Naive thymus-derived CD4-positive, alpha-beta T cell (primary cell): Measurements from ENCODE around the gene SLCO1A2. TPM values are rescaled to one million over a fixed set of nuclear protein-coding genes. Genes with fewer than 3 reads are reported as not detected.

Source experiments
- ATAC-seq: fragments of 150-1000 bp; cut with Tn5 transposase; 2 replicates; pipeline ENCODE4 v1.10.0; 2021; ENCODE audit warnings: mild to moderate bottlenecking, moderate library complexity
- CTCF ChIA-PET: fragments of 350-600 bp; sonication (Branson Sonifier 250); formaldehyde crosslinking; loops from one replicate; lab custom pipeline; 2021; ENCODE audit warnings: antibody characterized with exemption; lab: Charles Lee
- POLR2A ChIA-PET: fragments of 350-600 bp; sonication (Branson Sonifier 250); formaldehyde crosslinking; loops from one replicate; lab custom pipeline; 2021; ENCODE audit warnings: antibody characterized with exemption, inconsistent platforms; lab: Charles Lee
- DNase-seq, 9 donors: peaks; one replicate each; pipeline versions ENCODE4 v3.0.0 to v3.0.0-alpha.2; 2020 to 2022; ENCODE audit warnings: mixed read lengths in 1 of 9
- H3K27ac ChIP-seq: one replicate; pipeline ENCODE4 v1.7.0; 2013; ENCODE audit warnings: mild to moderate bottlenecking, low read depth, low read length, moderate library complexity
- H3K27me3 ChIP-seq, 2 donors: one replicate each; pipeline ENCODE4 v1.7.0; 2013; ENCODE audit warnings: low read length in 2 of 2, mild to moderate bottlenecking in 2 of 2, moderate library complexity in 2 of 2; ENCODE audit not compliant: control insufficient read depth in 2 of 2, insufficient read depth in 2 of 2
- H3K36me3 ChIP-seq, 3 experiments: 1 replicate in 2 of 3; 2 replicates in 1 of 3; pipeline ENCODE4 v1.7.0; 2013; ENCODE audit warnings: low read length in 3 of 3, mild to moderate bottlenecking in 3 of 3, moderate library complexity in 1 of 3; ENCODE audit not compliant: insufficient read depth in 3 of 3, control insufficient read depth in 2 of 3
- H3K4me1 ChIP-seq, 2 donors: one replicate each; pipeline ENCODE4 v1.7.0; 2013; ENCODE audit warnings: low read length in 2 of 2, mild to moderate bottlenecking in 2 of 2, moderate library complexity in 1 of 2; ENCODE audit not compliant: control insufficient read depth in 2 of 2, insufficient read depth in 2 of 2
- H3K4me3 ChIP-seq: 2 replicates; pipeline ENCODE4 v1.7.0; 2013; ENCODE audit warnings: mild to moderate bottlenecking, low read length
- H3K9me3 ChIP-seq, 3 experiments: 1 replicate in 2 of 3; 2 replicates in 1 of 3; pipeline ENCODE4 v1.7.0; 2013; ENCODE audit warnings: low read length in 3 of 3; ENCODE audit not compliant: control insufficient read depth in 2 of 3
- H3K27ac Mint-ChIP-seq, 9 donors: one replicate each; pipeline ENCODE4 v1.8.0; 2020 to 2022; ENCODE audit warnings: mixed read lengths in 9 of 9, mild to moderate bottlenecking in 8 of 9, moderate library complexity in 5 of 9, inconsistent platforms in 2 of 9
- H3K27me3 Mint-ChIP-seq, 5 donors: one replicate each; pipeline ENCODE4 v1.8.0; 2021 to 2022; ENCODE audit warnings: mixed read lengths in 5 of 5, mild to moderate bottlenecking in 1 of 5
- H3K36me3 Mint-ChIP-seq, 5 donors: one replicate each; pipeline ENCODE4 v1.8.0; 2020 to 2022; ENCODE audit warnings: mixed read lengths in 5 of 5, mild to moderate bottlenecking in 3 of 5, inconsistent platforms in 1 of 5
- H3K4me1 Mint-ChIP-seq, 7 donors: one replicate each; pipeline ENCODE4 v1.8.0; 2020 to 2022; ENCODE audit warnings: mixed read lengths in 7 of 7, mild to moderate bottlenecking in 3 of 7, inconsistent platforms in 1 of 7
- H3K4me3 Mint-ChIP-seq, 10 donors: one replicate each; pipeline ENCODE4 v1.8.0; 2020 to 2022; ENCODE audit warnings: mild to moderate bottlenecking in 10 of 10, mixed read lengths in 10 of 10, moderate library complexity in 6 of 10, inconsistent platforms in 2 of 10
- H3K9me3 Mint-ChIP-seq, 11 donors: one replicate each; pipeline ENCODE4 v1.8.0; 2020 to 2022; ENCODE audit warnings: mixed read lengths in 11 of 11, mild to moderate bottlenecking in 4 of 11, inconsistent platforms in 1 of 11, moderate library complexity in 1 of 11
- intact Hi-C, 2 donors: fragments of 100-400 bp; cut with micrococcal nuclease; formaldehyde crosslinking; loops; one replicate each; pipeline ENCODE4 v1.15.1; 2023
- polyA plus RNA-seq, 2 donors: library from polyadenylated mRNA; unstranded; fragments of 300-500 nt; fragmentation: Illumina TruSeq; gene quantifications; one replicate each; pipeline ENCODE4 v1.2.3, GENCODE V29; 2021
- total RNA-seq, 6 experiments: library from RNA in 5 of 6; stranded (reverse) in 5 of 6; gene quantifications; 1 replicate in 5 of 6; 2 replicates in 1 of 6; pipeline ENCODE4 v1.2.3 and lab custom pipeline; 2021 to 2026

SLCO1A2 gene
- total and polyA plus RNA-seq, 7 experiments from 2014 or later, result 0.27 TPM; not detected in 6

DNA sequence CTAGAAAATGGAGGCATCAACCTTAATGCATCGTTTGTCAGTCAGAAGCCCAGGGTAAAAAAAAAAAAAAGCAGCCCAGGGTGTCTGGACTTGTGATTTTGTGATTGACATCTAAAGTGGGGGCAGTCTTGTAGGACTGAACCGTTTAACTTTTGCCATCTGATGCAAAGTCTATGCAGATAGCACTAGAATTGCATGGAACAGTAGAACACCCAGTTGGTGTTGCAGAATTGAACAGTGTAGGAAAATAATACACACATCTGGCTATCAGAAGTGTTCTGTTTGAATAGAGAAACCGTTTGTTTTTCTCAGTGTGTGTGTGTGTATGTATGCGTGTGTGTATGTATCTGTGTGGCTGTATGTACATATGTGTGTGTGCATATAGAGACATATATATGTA is 45.0 kb downstream of the SLCO1A2 start:
- Mint-ChIP-seq H3K27me3 (peaks cover 0 to 5% (median 3%) of the 10 kb centered on the region in 5 donors), H3K4me3 (no peak overlapping the region), H3K36me3 (no peaks in the 10 kb centered on the region), H3K4me1 (no peaks in the 10 kb centered on the region), H3K9me3 (no peaks in the 10 kb centered on the region), H3K27ac (no peak overlapping the region)
- CTCF ChIA-PET, result no interaction called here
- intact Hi-C loops, result loop anchor here in 1 of 2 donors (10.0 kb wide), 1 partner anchor 315 kb away; the partner anchor contains the start of gene GYS2
- no peaks in the 10 kb centered on the region for H3K27me3 ChIP-seq
- DNase-seq, result no peak
- H3K9me3 ChIP-seq, result no peaks in the 10 kb centered on the region
- no peak overlapping the region for H3K4me3 ChIP-seq
- POLR2A ChIA-PET, result no interaction called here
- H3K27ac ChIP-seq, result no peak overlapping the region
- no peaks in the 10 kb centered on the region for H3K36me3 ChIP-seq
- no peak for ATAC-seq
- H3K4me1 ChIP-seq, result no peaks in the 10 kb centered on the region

DNA sequence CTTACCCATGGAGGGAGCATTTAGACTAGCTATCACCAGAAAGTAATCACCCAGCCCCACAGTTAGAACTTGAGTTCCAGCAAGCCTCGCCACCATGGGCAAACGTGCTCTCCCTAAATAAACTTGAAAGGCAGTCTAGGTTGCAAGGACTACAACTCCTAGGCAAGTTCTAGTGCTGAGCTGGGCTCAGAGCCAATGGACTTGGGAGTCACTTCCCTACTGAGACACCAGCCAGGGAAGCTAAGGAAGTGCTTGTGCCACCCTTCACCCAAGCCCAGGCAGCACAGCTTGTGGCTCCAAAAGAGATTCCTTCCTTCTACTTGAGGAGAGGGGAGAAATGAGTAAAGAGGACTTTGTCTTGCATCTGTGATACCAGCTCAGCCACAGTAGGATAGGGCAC is 57.9 kb downstream of the SLCO1A2 start:
- DNase-seq (no peak), ATAC-seq (no peak)
- H3K27me3 ChIP-seq, result no peaks in the 10 kb centered on the region
- H3K9me3 ChIP-seq, result no peaks in the 10 kb centered on the region
- no peaks in the 10 kb centered on the region for H3K36me3 Mint-ChIP-seq
- H3K27ac Mint-ChIP-seq, result no peak overlapping the region
- no peaks in the 10 kb centered on the region for H3K4me1 ChIP-seq
- H3K4me3 Mint-ChIP-seq, result no peak overlapping the region
- H3K27me3 Mint-ChIP-seq, result peaks cover 7 to 54% (median 29%) of the 10 kb centered on the region in 5 donors
- H3K36me3 ChIP-seq, result no peaks in the 10 kb centered on the region
- peaks cover 0 to 2% (median 0%) of the 10 kb centered on the region in 11 donors for H3K9me3 Mint-ChIP-seq
- H3K4me3 ChIP-seq, result no peak overlapping the region
- no peaks in the 10 kb centered on the region for H3K4me1 Mint-ChIP-seq
- ChIA-PET POLR2A (no interaction called here), CTCF (no interaction called here)
- intact Hi-C loops, result no loop called here
- H3K27ac ChIP-seq, result no peak overlapping the region

DNA sequence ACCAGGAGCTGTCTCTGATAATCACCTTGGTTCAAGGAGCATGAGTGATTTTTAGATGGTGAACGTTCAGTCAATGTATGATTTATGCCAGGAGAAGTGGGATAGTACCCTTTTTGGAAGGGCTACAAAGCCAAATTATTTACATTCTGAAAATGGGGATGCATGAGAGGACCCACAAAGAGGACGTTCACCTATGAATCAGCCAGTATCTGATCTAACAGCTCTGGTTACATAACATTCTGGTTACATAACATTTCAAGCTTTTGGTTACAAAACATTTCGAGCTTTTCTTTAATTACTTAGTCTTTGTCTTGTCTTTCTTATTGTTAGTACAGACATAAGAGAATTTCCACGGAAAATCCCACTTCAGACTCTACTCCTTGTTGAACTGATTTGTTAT is 68.8 kb downstream of the SLCO1A2 start:
- no peaks in the 10 kb centered on the region for H3K27me3 ChIP-seq
- H3K9me3 Mint-ChIP-seq, result peaks cover 0 to 20% (median 6%) of the 10 kb centered on the region in 11 donors
- no peak overlapping the region for H3K27ac ChIP-seq
- no peak for DNase-seq
- no peaks in the 10 kb centered on the region for H3K9me3 ChIP-seq
- intact Hi-C loops, result no loop called here
- no peaks in the 10 kb centered on the region for H3K36me3 ChIP-seq
- ChIA-PET POLR2A (no interaction called here), CTCF (no interaction called here)
- no peak for ATAC-seq
- peaks cover 6 to 36% (median 15%) of the 10 kb centered on the region in 5 donors for H3K27me3 Mint-ChIP-seq
- H3K4me3 Mint-ChIP-seq, result no peak overlapping the region
- peaks cover 0 to 6% (median 0%) of the 10 kb centered on the region in 5 donors for H3K36me3 Mint-ChIP-seq
- no peaks in the 10 kb centered on the region for H3K4me1 ChIP-seq
- no peaks in the 10 kb centered on the region for H3K4me1 Mint-ChIP-seq
- H3K4me3 ChIP-seq, result no peak overlapping the region
- H3K27ac Mint-ChIP-seq, result no peak overlapping the region

DNA sequence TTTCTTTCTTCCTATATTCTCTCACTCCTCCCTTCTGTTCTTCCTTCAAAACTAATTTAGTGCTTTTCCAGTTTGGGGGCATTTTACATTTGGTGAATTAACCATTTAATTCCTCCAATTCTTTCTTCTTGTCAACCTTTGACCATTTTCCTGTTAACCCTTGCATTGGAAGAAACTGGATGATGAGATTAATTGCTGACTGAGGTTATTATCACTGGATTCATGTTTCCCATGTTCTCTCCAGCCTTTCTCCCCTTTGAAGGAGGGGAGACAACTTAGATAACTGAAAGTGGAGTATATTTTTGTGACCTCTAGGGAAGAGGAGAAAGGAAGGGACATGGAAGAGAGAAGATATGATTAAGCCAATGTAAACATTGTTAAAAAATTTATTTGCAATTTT is 70.5 kb downstream of the SLCO1A2 start:
- no peak overlapping the region for H3K4me3 ChIP-seq
- peaks cover 0 to 6% (median 0%) of the 10 kb centered on the region in 5 donors for H3K36me3 Mint-ChIP-seq
- intact Hi-C loops, result no loop called here
- H3K4me1 ChIP-seq, result no peaks in the 10 kb centered on the region
- ChIA-PET CTCF (no interaction called here), POLR2A (no interaction called here)
- peaks cover 4 to 32% (median 11%) of the 10 kb centered on the region in 5 donors for H3K27me3 Mint-ChIP-seq
- H3K9me3 Mint-ChIP-seq, result peaks cover 0 to 35% (median 11%) of the 10 kb centered on the region in 11 donors
- no peak for ATAC-seq
- no peak overlapping the region for H3K27ac ChIP-seq
- no peak overlapping the region for H3K4me3 Mint-ChIP-seq
- no peaks in the 10 kb centered on the region for H3K4me1 Mint-ChIP-seq
- H3K36me3 ChIP-seq, result no peaks in the 10 kb centered on the region
- H3K9me3 ChIP-seq, result no peaks in the 10 kb centered on the region
- H3K27me3 ChIP-seq, result no peaks in the 10 kb centered on the region
- H3K27ac Mint-ChIP-seq, result no peak overlapping the region
- DNase-seq, result no peak

DNA sequence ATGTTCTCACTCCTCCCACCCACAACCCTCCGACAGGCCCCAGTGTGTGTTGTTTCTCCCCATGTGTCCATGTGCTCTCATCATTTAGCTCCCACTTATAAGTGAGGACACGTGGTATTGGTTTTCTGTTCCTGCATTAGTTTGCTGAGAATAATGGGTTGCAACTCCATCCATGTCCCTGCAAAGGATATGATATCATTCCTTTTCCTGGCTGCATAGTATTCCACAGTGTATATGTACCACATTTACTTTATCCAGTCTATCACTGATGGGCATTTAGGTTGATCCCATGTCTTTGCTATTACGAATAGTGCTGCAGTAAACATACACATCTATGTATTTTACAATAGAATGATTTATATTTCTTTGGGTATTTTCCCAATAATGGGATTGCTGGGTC is 77.5 kb downstream of the SLCO1A2 start:
- no peak for DNase-seq
- ChIA-PET CTCF (no interaction called here), POLR2A (no interaction called here)
- Mint-ChIP-seq H3K4me1 (no peaks in the 10 kb centered on the region), H3K36me3 (no peaks in the 10 kb centered on the region), H3K9me3 (peaks cover 0 to 34% (median 7%) of the 10 kb centered on the region in 11 donors), H3K27me3 (peaks cover 0 to 6% (median 4%) of the 10 kb centered on the region in 5 donors), H3K27ac (no peak overlapping the region), H3K4me3 (no peak overlapping the region)
- Histone ChIP-seq H3K4me3 (no peak overlapping the region), H3K27me3 (no peaks in the 10 kb centered on the region), H3K36me3 (no peaks in the 10 kb centered on the region), H3K4me1 (no peaks in the 10 kb centered on the region), H3K9me3 (peaks cover 0 to 6% (median 0%) of the 10 kb centered on the region in 3 experiments), H3K27ac (no peak overlapping the region)
- no peak for ATAC-seq
- intact Hi-C loops, result no loop called here

DNA sequence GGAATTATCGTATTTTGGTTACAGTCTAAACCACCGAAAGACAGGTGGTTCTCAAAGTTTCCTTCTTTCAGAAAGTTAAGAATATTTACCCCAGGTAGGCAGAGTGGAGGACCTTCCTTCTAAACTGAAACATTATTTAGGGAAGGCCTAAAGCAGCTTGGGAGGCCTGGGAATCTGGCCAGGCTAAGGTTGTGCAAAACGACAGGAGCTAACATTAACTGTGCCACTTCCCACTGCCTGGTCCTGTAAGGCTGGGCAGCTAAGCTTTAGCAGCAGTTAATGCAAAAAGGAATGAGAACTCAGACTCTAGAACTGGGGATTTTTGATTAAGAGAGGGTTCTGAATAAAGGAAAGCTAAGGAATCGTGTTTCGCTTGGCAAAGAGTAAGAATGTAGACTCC is 82.6 kb downstream of the SLCO1A2 start:
- Histone ChIP-seq H3K27me3 (no peaks in the 10 kb centered on the region), H3K36me3 (no peaks in the 10 kb centered on the region), H3K4me1 (no peaks in the 10 kb centered on the region), H3K27ac (no peak overlapping the region), H3K9me3 (peaks cover 0 to under 1% (median 0%) of the 10 kb centered on the region in 3 experiments), H3K4me3 (no peak overlapping the region)
- POLR2A ChIA-PET, result no interaction called here
- CTCF ChIA-PET, result interaction anchor here (0.6 kb wide), 1 partner anchor 813 kb away, joined by 4 read pairs; no protein-coding TSS in a partner anchor
- no peak overlapping the region for H3K4me3 Mint-ChIP-seq
- peaks cover 0 to 2% (median 0%) of the 10 kb centered on the region in 11 donors for H3K9me3 Mint-ChIP-seq
- no peaks in the 10 kb centered on the region for H3K36me3 Mint-ChIP-seq
- DNase-seq (no peak), ATAC-seq (no peak)
- H3K27ac Mint-ChIP-seq, result no peak overlapping the region
- peaks cover 0 to 4% (median 0%) of the 10 kb centered on the region in 5 donors for H3K27me3 Mint-ChIP-seq
- intact Hi-C loops, result no loop called here
- H3K4me1 Mint-ChIP-seq, result no peaks in the 10 kb centered on the region

DNA sequence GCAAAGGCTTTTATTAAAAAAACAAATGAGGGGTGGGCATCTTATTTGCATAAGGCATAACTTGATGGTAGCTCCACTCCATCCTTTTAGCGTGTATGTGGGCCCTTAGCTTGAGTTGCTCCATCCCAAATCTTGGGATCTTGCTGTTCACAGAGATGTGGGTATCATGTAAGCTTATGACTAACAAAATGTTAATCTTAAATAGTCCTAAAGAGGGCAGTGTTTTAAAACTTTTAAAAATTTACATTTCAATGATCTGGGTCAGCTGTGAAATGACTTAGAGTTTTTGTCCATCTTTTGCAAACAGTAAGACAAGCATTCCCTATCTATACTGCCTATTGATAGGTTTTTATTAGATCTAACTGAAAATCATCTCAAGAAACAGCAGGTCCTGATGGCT is 86.0 kb downstream of the SLCO1A2 start:
- no peaks in the 10 kb centered on the region for H3K27me3 ChIP-seq
- Mint-ChIP-seq H3K4me1 (no peaks in the 10 kb centered on the region), H3K9me3 (no peaks in the 10 kb centered on the region), H3K27ac (no peak overlapping the region), H3K27me3 (peaks cover 0 to 5% (median 0%) of the 10 kb centered on the region in 5 donors), H3K36me3 (no peaks in the 10 kb centered on the region), H3K4me3 (no peak overlapping the region)
- no peaks in the 10 kb centered on the region for H3K9me3 ChIP-seq
- no peak overlapping the region for H3K4me3 ChIP-seq
- CTCF ChIA-PET, result no interaction called here
- H3K36me3 ChIP-seq, result no peaks in the 10 kb centered on the region
- H3K27ac ChIP-seq, result no peak overlapping the region
- DNase-seq, result no peak
- no peaks in the 10 kb centered on the region for H3K4me1 ChIP-seq
- ATAC-seq, result no peak
- POLR2A ChIA-PET, result no interaction called here
- intact Hi-C loops, result loop anchor here (1.0 to 5.0 kb wide), 2 partner anchors 429 to 771 kb away; no protein-coding TSS in a partner anchor
